A549 treated with Mapracorat at 1 μM for 4 hours (cell line): ENCODE results near the gene ENTPD1. TPM values are rescaled to one million over a fixed set of nuclear protein-coding genes. Genes with fewer than 3 reads are reported as not detected.

ENCODE experiments used
- total RNA-seq: library from RNA; stranded (reverse); fragments of 200-300 nt; extraction: Qiagen RNA extraction; gene quantifications from 5 replicates; pipeline ENCODE4 v1.2.3, GENCODE V29; 2022

ENTPD1 gene, protein sequence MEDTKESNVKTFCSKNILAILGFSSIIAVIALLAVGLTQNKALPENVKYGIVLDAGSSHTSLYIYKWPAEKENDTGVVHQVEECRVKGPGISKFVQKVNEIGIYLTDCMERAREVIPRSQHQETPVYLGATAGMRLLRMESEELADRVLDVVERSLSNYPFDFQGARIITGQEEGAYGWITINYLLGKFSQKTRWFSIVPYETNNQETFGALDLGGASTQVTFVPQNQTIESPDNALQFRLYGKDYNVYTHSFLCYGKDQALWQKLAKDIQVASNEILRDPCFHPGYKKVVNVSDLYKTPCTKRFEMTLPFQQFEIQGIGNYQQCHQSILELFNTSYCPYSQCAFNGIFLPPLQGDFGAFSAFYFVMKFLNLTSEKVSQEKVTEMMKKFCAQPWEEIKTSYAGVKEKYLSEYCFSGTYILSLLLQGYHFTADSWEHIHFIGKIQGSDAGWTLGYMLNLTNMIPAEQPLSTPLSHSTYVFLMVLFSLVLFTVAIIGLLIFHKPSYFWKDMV
- total RNA-seq, result 0.15 TPM in 1 of 5 replicates, not detected in the others

DNA sequence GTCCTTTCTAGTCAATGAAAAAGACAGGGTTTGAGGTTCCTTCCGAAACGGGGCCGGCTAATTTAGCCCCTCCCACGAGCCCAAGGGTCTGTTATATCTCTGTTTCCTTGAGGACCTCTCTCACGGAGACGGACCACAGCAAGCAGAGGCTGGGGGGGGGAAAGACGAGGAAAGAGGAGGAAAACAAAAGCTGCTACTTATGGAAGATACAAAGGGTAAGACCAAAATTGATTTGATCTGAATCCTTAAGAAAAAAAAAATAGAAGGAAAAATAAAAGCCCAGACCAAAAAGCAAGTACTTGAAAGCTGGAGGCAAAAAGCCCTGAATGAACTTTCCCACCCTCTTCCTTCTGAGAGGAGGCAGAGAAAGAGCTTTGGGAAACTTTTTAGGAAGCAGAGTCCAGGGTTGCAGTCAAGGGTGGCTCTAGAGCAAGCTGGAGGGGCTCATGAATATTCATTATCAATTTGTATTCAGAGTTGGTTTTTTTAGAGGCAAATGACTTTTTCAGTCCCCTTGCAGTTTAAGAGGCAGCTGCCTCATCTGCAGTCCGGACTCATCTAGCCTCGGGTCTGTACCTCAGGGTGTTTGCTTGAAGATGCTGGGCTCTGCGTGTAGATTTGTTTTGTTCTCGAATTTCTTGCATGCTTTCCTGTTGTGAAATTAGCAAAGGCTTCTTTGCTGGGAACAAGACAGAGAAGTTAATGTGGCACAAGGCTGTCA is at the start of gene ENTPD1:
Gene ENTPD1 (plus strand): TSS at position 123 of the 721 bp plus-strand sequence. CDS start 77 bp downstream, at position 200.

DNA sequence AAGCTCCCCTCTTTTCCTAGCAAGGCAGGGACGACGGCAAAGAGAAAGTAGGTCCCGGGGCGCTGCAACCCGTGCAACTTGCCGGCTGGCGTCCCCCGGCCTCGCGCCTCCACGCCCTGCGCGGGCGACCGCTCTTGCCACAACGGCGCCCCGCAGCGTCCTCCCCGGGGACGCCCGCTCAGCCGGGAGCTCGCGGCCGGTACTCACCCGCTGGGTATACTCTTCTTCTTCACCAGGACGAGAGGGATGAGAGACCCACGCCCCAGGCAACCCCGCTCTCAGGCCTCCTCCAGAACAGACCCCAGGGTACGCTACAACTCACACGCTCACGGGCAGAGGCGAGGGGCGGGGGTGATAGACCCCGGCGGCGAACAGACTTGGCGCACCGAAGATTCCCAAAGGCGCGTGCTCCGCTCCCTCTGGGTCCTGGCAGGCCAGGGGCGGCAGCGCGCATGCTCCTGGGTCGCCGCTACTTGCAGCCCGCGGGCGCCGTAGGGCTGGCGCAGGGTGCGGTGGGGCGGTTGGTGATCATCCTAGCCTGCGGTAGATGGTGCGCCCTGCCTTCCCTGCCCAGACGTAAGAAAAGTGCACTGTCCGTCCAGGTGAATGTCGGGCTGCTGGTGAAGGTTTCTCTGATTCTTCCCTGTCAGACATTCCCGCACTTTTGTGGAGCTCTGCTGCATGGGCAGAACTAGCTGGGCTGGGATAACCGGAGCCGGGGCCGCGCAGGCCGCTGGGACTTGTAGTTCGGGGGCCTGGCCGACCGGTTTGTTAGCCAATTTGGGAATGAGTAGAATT is 151.7 kb downstream of the ENTPD1 start, which contains the start of gene CC2D2B:
Gene CC2D2B (plus strand): TSS at position 520 of the 798 bp plus-strand sequence. CDS start 3,349 bp downstream, outside the sequence.

Other genes starting within 250 kb of the ENTPD1 start
- 0.35 to 0.62 TPM (median 0.47 TPM) in 5 replicates for gene SORBS1, start 194.8 kb upstream of the ENTPD1 start, total RNA-seq
- 44.3 to 47.3 TPM (median 46.5 TPM) in 5 replicates for gene ALDH18A1, start 99.5 kb upstream of the ENTPD1 start, total RNA-seq
- gene TCTN3, start 62.2 kb upstream of the ENTPD1 start, total RNA-seq, result 40.7 to 43.5 TPM (median 43.4 TPM) in 5 replicates
- 0.76 TPM in 1 of 5 replicates, not detected in the others for gene CC2D2B, start 151.8 kb downstream of the ENTPD1 start, total RNA-seq